Stimulated activated CD4-positive, alpha-beta T cell treated with anti-CD3 and anti-CD28 coated beads, Interleukin-4, amount 100 ng/mL, for 24 hours (primary cell): Measurements from ENCODE around the gene RBM38.
"Not testable (repeated sequence)": the region's sequence is repeated elsewhere in the genome, so short reads cannot be mapped to it uniquely, and the experiment has no call there.

Source experiments
- DNase-seq: peaks from one replicate; pipeline ENCODE4 v3.0.0-alpha.2; 2020

The RBM38 gene

DNA sequence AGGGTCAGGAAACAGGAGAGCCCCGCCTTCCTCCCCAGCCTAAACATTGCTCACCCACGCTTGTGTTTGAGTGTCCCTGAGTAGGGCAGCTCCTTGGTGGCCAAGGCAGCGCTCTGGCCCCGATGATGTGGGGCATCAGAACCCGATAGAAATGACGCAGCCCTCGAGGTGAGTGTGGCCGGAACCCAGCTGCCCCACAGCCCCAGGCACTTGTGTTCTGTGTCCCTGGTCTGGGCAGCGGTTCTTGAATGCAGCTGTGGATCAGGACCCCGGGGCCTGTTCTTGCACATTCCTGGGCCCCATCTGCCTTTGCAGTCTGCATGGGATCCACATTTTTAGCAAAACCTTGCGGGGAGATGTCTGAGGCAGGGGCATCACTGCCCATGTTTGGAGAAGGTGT is 12.8 kb downstream of the RBM38 start:
- no peak for DNase-seq

DNA sequence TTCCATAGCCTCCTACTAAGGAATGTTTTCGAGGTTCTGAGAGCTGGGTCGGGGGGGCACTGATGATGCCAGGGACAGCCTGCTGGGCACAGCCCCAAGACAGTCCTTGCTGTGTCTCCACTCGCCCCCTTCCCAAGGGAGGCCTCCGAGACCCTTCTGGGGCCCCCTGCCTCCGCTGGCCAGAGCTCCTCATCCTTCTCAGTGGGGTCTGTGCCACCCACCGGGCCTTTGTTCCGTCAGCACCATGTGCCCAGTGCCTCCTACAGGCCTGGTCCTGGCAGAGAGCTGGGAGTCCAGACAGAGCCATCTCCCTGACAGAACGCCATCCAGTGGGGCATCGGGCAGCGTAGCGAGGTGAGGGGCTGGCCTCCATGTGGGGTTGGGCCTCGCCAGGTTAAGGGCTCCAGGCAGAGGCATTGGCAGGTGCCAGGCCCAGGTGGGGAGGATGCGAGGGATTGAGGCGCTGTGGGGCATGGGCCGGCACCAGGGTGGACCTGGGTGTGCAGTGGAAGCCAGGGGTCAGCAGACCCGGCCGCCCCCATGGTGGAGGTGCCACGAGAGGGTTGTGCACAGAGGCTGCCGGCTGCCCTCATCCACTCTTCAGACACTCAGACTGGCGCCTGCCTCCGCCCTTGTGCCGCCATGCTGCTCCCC is 13.3 kb downstream of the RBM38 start:
- DNase-seq, result no peak

DNA sequence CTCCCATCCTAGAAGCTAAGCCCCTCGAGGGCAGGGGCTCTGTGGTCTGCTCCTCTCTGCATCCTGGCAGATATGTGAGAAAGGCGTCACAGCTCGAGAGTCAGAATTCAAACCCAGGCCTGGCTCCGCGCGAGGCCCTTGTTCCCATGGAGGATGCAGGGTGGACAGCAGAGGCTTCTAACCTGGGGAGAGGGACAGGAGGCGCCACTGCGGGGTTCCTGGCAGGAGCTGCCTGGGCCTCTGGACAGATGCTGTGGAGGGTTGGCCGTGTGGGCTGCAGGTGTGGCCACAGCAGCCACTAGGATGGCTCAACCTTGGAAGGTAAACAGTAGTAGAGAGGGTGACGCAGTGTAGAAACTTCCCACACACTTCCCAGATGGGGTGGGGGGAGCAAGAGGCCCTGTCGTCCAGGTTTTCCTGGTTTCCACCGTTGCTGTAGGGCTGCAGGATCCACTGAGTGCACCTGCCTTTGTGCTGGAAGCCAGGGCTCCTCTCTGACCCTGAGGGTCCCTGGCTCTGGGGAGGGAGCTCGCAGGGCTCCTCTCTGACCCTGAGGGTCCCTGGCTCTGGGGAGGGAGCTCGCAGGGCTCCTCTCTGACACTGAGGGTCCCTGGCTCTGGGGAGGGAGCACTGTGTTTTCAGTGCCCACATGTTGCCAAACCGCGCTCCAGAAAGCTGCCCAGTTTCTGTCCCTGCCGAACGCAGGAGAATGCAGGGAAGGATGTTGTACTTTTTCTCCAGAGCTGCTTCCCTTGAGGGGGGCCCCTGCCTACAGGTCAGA is 14.2 kb downstream of the RBM38 start:
- no peak for DNase-seq

DNA sequence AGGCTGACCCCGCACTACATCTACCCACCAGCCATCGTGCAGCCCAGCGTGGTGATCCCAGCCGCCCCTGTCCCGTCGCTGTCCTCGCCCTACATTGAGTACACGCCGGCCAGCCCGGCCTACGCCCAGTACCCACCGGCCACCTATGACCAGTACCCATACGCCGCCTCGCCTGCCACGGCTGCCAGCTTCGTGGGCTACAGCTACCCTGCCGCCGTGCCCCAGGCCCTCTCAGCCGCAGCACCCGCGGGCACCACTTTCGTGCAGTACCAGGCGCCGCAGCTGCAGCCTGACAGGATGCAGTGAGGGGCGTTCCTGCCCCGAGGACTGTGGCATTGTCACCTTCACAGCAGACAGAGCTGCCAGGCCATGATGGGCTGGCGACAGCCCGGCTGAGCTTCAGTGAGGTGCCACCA is 16.4 kb downstream of the RBM38 start:
- DNase-seq, result no peak

DNA sequence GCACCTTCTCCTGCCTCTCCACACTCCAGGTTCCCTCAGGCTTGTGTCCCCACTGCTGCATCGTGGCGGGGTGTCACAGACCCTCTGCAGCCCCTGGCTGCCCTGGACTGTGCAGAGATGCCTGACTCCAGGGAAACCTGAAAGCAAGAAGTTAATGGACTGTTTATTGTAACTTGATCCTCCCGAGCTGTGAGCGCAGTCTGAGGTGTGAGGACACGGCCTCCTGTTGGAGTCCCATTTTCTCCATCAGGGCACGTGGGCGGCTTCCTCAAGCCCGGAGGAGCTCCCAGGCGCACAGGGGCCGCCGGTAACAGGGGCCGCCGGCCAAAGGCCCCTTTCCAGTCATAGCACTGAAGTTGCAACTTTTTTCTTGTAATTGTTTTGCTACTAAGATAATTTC is 16.9 kb downstream of the RBM38 start:
- DNase-seq, result no peak

DNA sequence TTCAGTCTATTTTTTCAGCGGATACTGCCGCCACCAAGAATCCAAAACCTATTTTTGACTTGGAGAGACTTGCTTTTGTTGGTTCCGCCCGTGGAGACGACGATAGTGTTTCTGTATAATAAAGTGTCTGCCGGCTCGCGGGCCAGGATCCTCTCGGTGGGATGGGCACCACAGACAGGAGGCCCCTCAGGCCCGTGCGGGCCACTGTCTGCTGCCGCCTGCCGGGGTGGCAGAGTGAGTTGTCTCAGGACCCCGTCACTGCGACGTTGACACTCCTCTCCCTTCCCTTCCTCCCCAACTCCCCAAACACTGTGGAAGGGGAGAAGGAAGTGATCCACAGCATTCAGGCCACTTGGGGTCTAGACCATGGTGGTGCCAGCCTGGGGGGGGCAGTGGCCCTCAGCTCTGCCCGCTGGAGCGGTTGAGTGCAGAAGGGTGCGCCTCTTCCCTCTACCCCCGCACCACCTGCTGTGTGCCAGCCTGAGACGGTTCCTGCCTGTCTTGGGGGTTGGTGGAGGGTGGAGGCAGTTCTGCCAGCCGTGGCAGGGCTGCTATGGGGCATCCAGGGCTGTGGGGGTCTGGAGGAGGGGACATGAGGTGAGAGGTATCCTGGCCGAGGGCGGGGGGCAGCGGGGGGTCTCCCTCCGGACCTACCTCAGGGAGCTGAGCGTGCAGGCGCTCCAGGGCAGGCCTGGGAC is 17.5 kb downstream of the RBM38 start:
- no peak for DNase-seq

DNA sequence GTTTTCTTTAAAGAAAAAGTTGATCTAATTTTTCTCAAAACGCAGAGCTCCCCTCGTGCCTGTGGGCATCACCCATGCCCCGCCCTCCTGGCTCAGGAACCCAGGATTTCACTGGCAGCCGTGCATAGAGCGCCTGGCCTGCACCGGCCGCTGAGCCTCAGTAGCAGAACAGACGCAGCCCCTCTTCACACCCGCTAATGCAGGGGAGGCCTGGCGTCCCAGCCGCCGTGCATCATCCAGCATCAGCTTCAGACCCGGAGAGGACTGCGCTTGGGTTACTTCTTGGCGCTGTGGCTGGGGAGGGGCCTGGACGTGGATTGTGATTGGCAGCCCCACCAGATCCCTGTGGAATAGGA is 18.1 kb downstream of the RBM38 start:
- no peak for DNase-seq

DNA sequence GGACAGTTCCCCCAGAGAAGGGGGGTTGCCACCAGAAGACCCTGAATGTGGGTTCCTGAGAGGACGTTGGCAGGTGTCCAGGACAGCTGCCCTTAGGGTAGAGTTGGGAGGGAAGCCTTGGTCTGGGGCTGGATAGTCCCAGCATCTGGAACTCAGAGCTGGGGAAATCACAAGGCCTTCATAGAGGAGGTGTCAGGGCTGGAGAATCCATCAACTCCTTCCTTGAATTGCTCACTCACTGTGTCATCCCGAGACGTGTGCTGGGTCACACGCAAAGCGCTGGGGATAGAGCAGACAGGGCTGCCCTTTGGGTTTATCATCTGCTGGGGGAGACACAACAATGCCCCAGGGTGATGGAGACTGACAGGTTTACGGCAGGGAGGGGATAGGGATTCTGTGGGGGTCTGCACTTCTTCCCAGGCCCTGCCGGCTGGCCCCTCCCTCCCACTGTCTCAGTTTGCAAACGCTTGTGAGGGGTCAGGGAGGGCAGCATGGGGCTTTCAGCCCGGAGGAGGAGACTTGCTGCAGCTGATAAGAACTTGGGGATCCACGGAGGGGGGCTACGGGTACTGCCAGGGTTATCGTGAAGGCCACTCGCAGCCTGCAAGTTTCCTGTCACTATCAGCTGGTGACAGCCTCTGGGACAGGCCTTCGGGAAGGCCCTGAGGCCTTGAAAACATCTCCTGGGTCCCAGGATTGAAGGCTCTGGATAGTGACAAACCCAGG is 18.6 kb downstream of the RBM38 start:
- DNase-seq, result no peak

DNA sequence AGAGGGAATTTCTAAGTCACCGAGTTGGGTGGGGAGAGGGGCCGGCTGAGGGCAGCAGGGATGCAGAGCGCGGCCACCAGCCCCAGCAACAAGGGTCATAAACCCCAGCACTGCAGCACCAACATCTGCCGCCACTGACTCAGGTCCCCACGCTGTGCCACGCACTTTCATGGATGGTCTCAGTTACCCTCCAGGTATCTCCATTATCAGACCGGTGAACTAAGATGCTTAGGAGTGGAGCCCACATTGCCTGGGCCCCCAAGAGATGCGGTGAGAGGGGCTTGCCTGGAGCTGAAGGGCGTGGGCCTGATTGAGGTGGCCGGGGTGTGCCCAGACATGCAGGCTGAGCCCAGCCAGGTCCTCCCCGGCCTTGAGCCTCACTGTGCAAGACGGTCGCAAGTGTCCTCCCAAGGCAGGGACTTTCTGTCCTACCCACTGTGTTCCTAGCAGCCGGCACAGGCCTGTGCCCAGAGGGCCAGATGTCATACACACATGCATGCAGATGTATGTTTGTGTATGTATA is 19.3 kb downstream of the RBM38 start:
- no peak for DNase-seq

DNA sequence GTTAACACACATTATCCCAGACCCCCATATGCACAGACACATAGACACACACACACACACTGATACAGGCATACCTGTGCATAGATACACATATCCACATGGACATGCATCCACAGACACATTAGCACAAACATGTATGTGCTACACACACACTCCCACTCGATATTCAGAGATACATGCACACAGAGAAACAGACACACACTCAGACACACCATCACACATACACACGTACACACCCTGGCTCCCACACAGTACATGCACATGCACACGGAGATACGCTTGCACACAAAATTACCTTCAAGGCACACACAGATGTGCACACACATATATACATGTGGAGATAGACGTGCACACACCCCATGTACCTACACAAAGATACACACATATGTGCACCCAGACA is 19.7 kb downstream of the RBM38 start:
- no peak for DNase-seq

DNA sequence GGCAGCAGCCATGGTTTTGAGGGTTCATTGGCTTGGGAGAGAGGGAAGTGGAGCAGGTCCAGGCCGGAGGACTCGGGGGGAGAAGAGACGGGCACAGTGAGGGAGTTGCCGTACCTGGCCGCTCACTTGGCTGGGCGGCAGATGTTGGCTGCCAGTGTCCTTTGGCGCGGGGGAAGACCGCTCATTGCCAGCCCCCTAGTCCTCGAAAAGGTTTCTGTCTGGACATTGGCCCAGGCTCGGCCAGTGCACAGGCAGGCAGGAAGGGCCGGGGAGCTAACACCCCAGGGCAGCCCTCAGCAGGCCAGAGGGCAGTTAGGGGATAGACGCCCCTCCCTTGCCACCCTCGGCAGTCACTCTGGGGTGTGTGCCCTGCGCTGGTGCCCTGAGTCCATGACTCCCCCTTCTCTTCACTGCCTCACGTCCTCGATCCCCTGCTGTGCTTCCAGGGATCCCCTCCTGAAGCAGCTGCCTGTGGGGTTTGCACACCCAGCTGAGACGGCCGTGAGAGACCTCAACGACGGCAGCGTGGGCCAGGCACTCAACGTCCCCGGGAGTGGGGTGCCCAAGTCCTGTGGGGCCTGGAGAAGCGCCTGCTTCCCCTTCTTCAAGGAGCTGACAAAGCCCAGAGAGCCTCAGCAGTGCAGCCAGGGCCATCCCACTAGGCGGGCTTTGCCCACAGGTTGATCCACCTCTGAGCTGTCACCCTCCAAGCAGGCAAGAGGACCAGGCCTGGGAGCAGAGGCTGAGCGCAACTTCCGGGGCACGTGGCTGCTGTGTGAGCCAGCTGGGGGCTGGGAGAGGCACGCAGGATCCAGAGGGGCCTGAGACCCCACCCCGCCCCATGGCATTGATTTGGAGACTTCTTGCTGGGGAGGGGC is 20.4 kb downstream of the RBM38 start:
- DNase-seq, result no peak

DNA sequence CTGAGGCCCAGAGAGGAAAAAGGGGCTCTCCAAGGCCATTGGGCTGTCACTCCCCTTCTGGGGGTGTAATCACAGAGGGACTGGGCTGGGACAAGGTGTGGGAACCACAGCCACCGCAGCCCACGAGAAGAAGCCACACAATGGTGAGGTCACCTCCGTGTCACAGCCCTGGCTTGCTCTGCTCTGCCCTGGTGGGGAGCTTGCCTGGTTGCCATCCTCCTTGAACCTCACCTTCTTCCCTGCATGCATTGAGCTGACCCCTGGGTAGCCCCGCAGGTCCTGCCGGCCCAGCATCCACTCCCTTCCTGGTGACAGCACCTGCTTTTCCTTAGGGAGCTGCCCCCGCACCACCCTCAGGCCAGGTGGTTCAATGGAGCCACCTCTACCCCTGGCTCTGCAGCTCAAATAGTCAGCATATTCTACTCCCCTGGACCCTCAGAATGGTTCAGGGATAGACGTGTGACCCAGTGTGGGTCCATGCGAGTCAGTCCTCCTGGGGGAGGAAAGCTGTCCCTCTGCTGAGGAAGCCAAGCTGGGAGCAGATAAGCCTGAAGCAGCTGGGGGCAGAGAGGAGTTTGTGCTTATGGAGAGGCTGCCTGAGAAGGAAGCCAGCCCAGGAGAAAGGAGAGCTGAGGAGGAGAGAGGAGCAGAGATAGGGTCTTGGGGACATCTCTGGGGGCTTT is 21.3 kb downstream of the RBM38 start:
- DNase-seq, result no peak

DNA sequence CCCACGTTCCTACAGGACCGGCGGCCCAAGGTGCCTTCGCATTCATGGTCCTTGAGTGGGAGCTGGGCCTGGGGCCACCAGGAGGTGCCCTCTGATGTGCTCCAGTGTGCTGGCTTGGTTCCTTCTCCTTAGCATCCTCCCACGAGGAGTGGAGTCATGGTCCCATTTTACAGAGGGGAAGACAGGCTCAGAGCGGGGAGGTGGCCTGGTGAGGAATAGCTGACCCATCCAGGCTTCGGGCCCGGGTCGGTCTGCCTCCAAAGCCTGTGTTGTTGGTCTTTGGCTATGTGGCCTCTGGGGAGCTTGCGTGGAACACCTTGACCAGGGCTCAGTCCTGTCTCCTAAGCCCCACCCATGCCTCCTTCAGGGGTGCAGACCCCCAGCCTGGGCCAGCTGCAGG is 22.8 kb downstream of the RBM38 start:
- no peak for DNase-seq

DNA sequence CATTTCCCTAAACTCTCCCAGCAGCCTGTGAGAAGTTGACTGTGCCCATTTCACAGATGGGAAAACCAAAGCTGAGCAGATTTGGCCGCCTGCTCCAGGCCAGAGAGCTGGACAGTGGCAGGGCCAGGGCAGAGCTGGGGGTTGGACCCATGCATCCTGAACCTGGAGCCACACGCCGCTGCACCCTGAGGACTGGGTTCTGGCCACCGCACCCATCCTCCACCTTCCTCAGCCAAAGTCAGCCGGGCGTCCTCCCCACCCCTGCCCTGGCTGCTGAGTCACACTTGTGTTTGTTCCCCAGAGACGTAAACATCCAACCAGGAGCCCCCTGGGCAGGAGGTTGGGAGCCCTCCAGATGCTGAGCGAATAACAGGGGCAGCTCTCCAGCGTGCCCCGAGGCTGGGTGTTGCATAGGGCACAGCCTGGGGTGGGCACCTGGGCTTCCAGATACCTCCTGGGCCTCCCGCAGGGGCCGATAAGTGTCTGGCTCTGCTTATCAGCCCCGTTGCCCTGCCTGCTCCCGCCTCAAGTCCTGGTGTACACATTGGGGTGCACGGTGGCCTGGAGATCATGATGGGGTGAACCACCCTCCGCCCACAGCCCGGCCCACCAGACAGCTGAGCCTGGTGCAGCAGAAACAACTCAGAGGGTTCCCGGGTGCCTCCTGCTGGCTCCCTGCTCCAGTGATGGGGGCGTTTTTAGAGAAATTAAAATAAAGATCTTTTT is 23.8 kb downstream of the RBM38 start:
- no peak for DNase-seq

DNA sequence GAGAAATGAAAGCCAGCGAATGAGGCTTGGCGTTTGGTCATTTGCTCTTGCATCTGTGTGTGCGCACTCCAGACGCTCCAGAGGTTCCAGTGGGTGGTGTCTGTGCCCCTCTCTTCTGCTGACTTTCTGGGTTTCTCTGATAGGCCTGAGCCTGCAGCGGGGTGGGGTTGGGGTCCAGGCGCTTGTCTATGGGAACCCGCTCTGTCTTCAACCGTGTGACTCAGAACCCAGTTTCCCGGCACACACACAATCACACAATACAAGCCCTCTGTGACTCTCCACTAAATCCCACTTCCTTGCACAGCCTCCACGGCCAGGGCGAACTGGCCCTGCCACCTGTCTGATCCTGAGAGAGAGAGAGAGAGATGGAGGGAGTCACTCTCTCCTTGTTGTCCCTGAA is 24.6 kb downstream of the RBM38 start:
- DNase-seq, result no peak

DNA sequence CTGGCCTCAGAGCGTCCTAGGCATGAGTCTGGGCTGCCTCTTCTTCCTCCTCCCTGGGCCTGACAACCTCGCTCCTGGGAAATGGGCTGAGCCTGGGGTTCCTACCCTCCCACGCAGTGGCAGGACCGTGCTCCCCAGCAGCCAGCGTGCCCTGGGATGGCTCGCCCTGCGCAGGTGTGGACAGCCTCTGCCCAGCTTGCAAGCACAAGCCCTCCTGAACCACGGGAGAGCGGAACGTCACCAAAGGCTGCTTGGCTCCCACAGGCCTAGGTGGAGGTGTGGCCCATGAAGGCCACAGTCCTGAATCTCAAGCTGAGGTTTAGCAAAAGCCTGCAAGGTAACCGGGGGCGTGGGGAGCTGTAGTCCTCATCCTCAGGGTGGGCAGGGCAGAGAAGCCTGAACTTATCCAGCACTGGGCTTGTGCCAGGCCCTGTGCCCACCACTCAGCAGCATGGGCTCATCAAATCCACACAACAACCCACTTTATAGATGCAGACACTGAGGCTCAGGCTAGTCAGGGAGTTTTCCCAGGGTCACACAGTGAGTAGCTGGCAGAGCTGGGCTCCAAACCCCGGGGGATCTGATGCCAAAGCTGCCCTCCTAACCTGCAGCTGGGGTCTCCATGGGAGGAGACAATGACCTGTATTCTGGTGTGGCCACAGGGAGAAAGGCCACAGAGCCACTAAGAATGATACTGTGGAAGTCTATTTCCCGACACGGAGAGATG is 25.3 kb downstream of the RBM38 start:
- no peak for DNase-seq

DNA sequence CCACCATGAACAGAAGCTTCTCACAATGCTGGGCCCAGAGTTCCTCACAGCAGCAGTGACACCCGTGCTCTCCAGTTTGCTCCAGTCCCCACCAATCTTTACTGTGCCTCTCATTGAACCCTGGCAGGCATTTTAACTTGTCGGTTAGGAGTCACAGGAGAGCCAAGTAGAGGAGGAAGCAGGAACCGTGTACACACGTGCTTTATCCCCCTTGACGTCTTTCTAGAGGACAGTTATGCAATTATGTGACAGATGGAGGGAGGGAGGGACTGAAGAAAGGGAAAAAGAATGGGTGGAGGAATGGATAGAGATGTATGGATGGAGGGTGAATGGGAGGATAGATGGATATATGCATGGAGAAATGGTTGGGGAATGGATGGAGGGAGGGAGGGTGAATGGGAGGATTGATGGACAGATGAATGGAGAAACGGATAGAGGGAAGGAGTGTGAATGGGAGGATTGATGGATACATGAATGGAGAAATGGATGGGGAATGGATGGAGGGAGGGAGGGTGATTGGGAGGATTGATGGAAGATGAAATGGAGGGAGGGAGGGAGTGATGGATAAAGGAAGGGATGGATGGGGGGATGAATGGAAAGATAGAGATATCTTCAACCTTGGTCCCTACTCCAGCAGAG is 26.0 kb downstream of the RBM38 start:
- DNase-seq, result no peak

DNA sequence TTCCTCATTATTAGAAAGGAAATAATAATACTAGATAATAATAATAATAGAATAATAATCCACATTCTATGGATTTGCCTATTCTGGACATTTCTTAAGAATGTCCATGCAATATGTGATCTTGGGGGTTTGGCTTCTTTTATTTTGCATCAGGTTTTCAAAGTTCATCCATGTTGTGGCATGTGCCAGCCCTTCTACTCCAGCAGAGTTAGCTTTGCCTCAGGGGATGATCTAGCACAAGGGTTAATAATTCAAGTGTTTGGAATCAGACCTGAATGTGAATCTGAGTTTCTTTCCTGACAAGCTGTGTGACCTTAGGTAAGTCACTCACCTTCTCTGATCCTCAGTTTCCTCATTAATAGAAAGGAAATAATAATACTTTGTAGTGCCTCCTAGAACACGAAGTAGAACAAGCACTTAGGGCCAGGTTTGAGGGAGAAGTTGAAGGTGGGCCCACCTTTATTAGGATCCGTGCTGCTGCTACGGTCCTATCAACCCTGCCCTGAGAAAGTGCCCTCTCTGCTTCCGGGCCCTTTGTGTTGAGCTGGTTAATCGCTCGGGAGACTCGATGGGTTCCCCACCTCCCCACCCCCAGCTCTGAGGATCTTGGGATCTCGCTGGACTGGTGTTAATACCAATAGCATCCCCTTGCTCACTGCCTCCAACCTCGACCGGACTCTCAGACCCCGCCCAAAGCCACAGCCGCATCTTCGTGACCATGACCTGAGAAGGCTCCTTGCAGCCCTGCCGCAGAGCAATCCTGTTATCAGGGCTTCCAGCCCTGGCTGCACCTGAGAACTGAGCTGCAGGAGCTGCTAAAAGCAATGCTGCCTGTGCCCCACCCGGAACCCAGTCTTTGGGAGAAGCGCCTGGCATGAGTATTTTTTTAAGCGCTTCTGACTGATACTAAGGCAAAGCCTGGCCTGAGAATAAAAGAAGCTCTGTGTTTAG is 26.9 kb downstream of the RBM38 start:
- DNase-seq, result no peak

DNA sequence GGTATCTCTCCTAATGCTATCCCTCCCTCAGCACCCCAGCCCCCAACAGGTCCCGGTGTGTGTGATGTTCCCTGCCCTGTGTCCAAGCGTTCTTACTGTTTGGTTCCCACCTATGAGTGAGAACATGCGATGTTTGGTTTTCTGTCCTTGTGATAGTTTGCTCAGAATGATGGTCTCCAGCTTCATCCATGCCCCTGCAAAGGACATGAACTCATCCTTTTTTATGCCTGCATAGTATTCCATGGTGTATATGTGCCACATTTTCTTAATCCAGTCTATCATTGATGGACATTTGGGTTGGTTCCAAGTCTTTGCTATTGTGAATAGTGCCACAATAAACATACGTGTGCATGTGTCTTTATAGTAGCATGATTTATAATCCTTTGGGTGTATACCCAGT is 28.3 kb downstream of the RBM38 start:
- DNase-seq, result not testable (repeated sequence)
